Vagina (tissue), 2 donors: Measurements from ENCODE around the gene ACAA1.
"Not testable (repeated sequence)": the region's sequence is repeated elsewhere in the genome, so short reads cannot be mapped to it uniquely, and the experiment has no call there.

Experiments used
- CTCF ChIP-seq, 3 experiments: fragments of 450-650 bp in 2 of 3; fragments of 200-600 bp in 1 of 3; sonication (generic) in 1 of 3; IDR thresholded peaks; one replicate each; pipeline ENCODE4 v1.5.1; 2017 to 2019; ENCODE audit warnings: antibody characterized with exemption in 3 of 3, mild to moderate bottlenecking in 2 of 3, moderate library complexity in 2 of 3
- POLR2A ChIP-seq, 2 donors: fragments of 450-650 bp; IDR thresholded peaks; one replicate each; pipeline ENCODE4 v1.6.1; 2017; ENCODE audit warnings: antibody characterized with exemption in 2 of 2, mild to moderate bottlenecking in 2 of 2, moderate library complexity in 2 of 2

- not testable (repeated sequence) for TF ChIP-seq POLR2A, CTCF (IDR thresholded peaks at IDR 0.05)
Observed at GRCh38 chr3:38135621-38136277, 1.2 kb downstream of the ACAA1 start.
